Esophagus squamous epithelium (tissue), 5 donors: Measurements from ENCODE around the gene HERC3. TPM values are rescaled to one million over a fixed set of nuclear protein-coding genes. Genes with fewer than 3 reads are reported as not detected.

Experiments used
- DNase-seq: peaks from one replicate; lab custom pipeline; 2025; lab: John Stamatoyannopoulos, UW
- H3K27ac ChIP-seq, 4 donors: fragments of 200-600 bp; sonication (generic); one replicate each; pipeline ENCODE4 v1.5.1; 2016 to 2019; ENCODE audit warnings: mild to moderate bottlenecking in 1 of 4
- H3K27me3 ChIP-seq, 4 donors: fragments of 200-600 bp; sonication (generic); 1 replicate in 3 of 4; 2 replicates in 1 of 4; pipeline versions ENCODE4 v1.5.1 to v1.6.0; 2017 to 2021; ENCODE audit warnings: antibody characterized with exemption in 1 of 4
- H3K36me3 ChIP-seq, 3 donors: fragments of 200-600 bp; sonication (generic); one replicate each; pipeline ENCODE4 v1.5.1; 2016 to 2019
- H3K4me1 ChIP-seq, 3 donors: fragments of 200-600 bp; sonication (generic); one replicate each; pipeline ENCODE4 v1.5.1; 2017 to 2019
- H3K4me3 ChIP-seq, 4 donors: fragments of 200-600 bp; sonication (generic); 1 replicate in 3 of 4; 2 replicates in 1 of 4; pipeline ENCODE4 v1.5.1; 2016 to 2019; ENCODE audit warnings: mild to moderate bottlenecking in 2 of 4, moderate library complexity in 1 of 4
- H3K9me3 ChIP-seq, 3 donors: fragments of 200-600 bp; sonication (generic); one replicate each; pipeline ENCODE4 v1.5.1; 2016 to 2019
- POLR2A ChIP-seq, 4 donors: fragments of 450-650 bp; IDR thresholded peaks; one replicate each; pipeline ENCODE4 v1.6.1; 2017; ENCODE audit warnings: antibody characterized with exemption in 4 of 4, mild to moderate bottlenecking in 4 of 4, moderate library complexity in 3 of 4
- WGBS, 2 donors: methylation state at CpG; one replicate each; pipeline ENCODE4 v1.1.5; 2018; 5-methylcytosine and 5-hydroxymethylcytosine counted together
- intact Hi-C: fragments of 100-400 bp; cut with DNase I; formaldehyde crosslinking; loops from one replicate; pipeline ENCODE4 v1.15.0; 2022
- total RNA-seq, 4 donors: library from RNA; depleted of rRNA; stranded (reverse); fragments of >200 nt; gene quantifications; one replicate each; pipeline ENCODE4 v1.1.0, GENCODE V29; 2016
- TF ChIP-seq, protein P1 (sequence below), 6 experiments: fragments of 450-650 bp in 4 of 6; fragments of 200-600 bp in 2 of 6; sonication (generic) in 2 of 6; IDR thresholded peaks; one replicate each; pipeline ENCODE4 v1.5.1; 2016 to 2019; ENCODE audit warnings: antibody characterized with exemption in 6 of 6, mild to moderate bottlenecking in 4 of 6, moderate library complexity in 4 of 6
- donor health status: DM: yes; HTN: yes; CAD: no.

HERC3 gene
- total RNA-seq, 4 donors from 2014 or later: 19.1 to 41.1 (median 30.8) TPM

DNA sequence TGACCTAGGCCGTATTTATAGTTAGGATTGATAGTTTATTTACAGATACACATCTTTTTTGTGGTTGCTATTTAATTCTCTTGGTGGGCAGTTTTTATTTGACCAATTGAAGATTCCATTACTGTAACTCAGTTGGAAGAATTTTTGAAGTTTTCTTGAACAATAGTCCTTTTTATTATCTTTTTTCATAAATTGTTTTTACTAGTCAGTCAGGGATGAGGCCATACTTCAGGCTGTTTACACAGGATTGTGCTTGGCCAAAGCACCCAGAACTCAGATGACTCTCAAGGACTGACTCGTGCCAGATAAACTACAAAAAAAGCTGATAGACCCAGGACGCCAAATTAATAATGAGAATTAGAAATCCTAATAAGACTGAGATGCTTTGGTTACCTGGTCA is 7.0 kb downstream of the HERC3 start:
- intact Hi-C loops: no loop called here
- Histone ChIP-seq H3K9me3 (no peaks in the 10 kb centered on the region), H3K36me3 (peaks cover 0 to 41% (median 0%) of the 10 kb centered on the region in 3 donors), H3K4me3 (peak overlapping the region in 1 of 4 donors; percentile 17), H3K27me3 (no peaks in the 10 kb centered on the region), H3K27ac (peak overlapping the region; percentile 59 to 78 (median 68)), H3K4me1 (peaks cover 14 to 62% (median 18%) of the 10 kb centered on the region in 3 donors)
- DNase-seq: no peak
- 61 to 71% methylated on average over 3 of the region's 3 CpGs for WGBS, 2 donors
- TF ChIP-seq POLR2A (IDR thresholded peaks at IDR 0.05): no peak
- TF ChIP-seq, protein P1, sequence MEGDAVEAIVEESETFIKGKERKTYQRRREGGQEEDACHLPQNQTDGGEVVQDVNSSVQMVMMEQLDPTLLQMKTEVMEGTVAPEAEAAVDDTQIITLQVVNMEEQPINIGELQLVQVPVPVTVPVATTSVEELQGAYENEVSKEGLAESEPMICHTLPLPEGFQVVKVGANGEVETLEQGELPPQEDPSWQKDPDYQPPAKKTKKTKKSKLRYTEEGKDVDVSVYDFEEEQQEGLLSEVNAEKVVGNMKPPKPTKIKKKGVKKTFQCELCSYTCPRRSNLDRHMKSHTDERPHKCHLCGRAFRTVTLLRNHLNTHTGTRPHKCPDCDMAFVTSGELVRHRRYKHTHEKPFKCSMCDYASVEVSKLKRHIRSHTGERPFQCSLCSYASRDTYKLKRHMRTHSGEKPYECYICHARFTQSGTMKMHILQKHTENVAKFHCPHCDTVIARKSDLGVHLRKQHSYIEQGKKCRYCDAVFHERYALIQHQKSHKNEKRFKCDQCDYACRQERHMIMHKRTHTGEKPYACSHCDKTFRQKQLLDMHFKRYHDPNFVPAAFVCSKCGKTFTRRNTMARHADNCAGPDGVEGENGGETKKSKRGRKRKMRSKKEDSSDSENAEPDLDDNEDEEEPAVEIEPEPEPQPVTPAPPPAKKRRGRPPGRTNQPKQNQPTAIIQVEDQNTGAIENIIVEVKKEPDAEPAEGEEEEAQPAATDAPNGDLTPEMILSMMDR (IDR thresholded peaks at IDR 0.05): no peak

DNA sequence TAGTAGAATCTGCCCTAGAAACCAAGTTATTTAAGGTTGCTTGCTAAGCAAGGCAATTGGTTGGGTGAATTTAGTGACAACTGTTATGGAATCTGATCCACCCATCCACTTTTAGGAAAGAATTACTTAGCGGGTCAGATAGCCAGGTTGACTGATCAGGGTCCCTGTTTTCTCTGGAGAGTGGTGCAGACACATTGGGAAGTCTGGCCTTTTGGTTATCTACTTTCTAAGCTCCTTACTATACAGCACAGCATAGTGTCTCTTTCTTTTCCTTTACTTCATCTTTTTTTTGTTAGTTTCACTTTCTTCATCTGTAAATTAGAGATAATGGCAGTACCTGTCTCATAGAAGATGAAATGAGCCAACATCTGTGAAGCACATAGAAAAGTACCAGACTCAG is 7.4 kb downstream of the HERC3 start:
- Histone ChIP-seq H3K4me3 (peak overlapping the region in 1 of 4 donors; percentile 17), H3K27ac (peak overlapping the region; percentile 59 to 78 (median 68)), H3K27me3 (no peaks in the 10 kb centered on the region), H3K9me3 (no peaks in the 10 kb centered on the region), H3K36me3 (peaks cover 0 to 42% (median 0%) of the 10 kb centered on the region in 3 donors), H3K4me1 (peaks cover 14 to 58% (median 18%) of the 10 kb centered on the region in 3 donors)
- WGBS, 2 donors: 64 to 88% methylated on average over 1 of the region's 1 CpG
- intact Hi-C loops: no loop called here
- no peak for DNase-seq
- no peak for TF ChIP-seq POLR2A (IDR thresholded peaks at IDR 0.05)
- TF ChIP-seq, protein P1 (IDR thresholded peaks at IDR 0.05): no peak

DNA sequence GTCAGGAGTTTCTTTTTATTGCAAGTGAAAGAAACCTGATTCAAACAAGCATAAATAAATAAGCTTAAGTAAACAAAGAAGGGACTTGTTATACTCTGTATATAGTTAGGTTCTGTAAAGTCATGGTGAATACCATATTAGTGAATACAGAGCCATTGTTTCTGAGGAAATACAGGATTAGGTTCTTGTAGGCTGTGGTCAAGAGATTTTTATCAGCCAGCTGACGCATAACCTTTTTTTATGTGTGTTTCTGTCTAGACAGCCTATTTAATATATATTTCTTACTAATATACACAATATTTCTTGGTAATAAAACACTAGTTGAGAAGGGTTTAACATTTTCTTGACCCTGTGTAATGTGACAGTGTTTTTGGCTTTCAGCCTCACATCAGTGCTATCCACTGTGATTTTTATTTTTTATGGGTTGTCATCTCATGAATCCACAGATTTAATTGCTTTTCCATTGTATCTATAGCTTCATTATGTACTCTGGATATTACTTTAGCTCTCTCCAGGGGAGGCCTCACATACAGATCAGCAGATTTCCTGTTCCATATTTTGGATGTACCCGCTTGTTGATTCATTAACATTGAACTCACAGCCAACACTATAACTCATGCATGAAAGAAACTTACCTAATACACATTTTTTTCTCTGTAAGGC is 8.0 kb downstream of the HERC3 start:
- Histone ChIP-seq H3K27ac (peak overlapping the region; percentile 11 to 78 (median 64)), H3K4me3 (peak overlapping the region in 1 of 4 donors; percentile 17), H3K9me3 (no peaks in the 10 kb centered on the region), H3K4me1 (peaks cover 14 to 57% (median 18%) of the 10 kb centered on the region in 3 donors), H3K36me3 (peaks cover 0 to 42% (median 0%) of the 10 kb centered on the region in 3 donors), H3K27me3 (no peaks in the 10 kb centered on the region)
- DNase-seq: no peak
- intact Hi-C loops: no loop called here
- 40 to 51% methylated on average over 2 of the region's 2 CpGs for WGBS, 2 donors
- TF ChIP-seq POLR2A (IDR thresholded peaks at IDR 0.05): no peak
- TF ChIP-seq, protein P1 (IDR thresholded peaks at IDR 0.05): no peak

DNA sequence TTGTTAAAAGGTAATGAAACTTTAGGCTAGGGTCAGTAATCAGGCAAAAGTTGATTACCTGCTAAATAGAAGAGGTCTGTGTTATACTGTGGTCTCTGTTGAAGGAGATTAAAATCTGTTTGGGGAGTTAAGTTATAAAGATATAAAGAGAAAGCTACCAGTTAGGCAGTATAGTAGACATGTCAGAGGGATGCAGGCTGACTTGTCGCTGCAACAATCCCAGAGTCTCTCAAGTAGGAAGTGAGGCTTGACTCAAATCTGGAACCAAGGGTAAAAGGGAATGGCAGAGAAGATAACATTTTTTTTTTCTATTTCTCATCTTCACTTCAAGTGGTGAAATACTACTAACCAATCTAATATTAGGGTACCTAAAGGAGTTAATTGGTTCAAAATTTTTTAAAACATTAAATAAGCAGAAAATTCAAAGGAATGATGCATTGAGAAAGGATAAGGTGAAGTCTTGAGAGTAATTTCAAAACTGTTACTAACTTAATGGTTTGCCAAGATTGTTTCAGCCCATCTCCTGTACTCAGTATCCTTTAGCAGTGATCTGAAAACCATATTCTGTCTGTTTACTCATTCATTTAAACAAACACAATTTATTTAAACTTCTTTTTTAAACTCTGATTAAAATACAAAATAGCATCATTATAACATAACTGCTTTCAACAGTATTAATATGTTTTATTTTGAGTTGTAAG is 12.8 kb downstream of the HERC3 start:
- H3K27ac ChIP-seq: no peak overlapping the region
- no peak for DNase-seq
- H3K4me3 ChIP-seq: no peak overlapping the region
- H3K36me3 ChIP-seq: peaks cover 0 to 40% (median 8%) of the 10 kb centered on the region in 3 donors
- intact Hi-C loops: no loop called here
- H3K27me3 ChIP-seq: no peaks in the 10 kb centered on the region
- 75 to 81% methylated on average over 1 of the region's 1 CpG for WGBS, 2 donors
- H3K9me3 ChIP-seq: no peaks in the 10 kb centered on the region
- peaks cover 3 to 56% (median 23%) of the 10 kb centered on the region in 3 donors for H3K4me1 ChIP-seq
- TF ChIP-seq, protein P1 (IDR thresholded peaks at IDR 0.05): no peak
- TF ChIP-seq POLR2A (IDR thresholded peaks at IDR 0.05): no peak

DNA sequence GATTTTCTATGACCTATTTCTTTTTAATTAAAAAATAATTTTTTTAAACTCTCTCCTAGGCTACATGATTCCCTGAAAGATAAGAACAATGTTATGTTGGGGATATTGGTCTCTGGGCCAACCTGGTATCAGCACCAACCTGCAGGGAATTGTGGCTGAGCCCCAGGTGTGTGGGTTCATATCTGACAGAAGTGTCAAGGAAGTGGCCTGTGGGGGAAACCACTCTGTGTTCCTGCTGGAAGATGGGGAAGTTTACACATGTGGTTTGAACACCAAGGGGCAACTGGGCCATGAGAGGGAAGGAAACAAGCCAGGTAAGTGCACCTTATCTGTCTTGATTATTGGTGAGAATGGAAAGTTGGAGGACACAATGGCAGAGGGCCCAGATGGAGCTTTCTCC is 13.5 kb downstream of the HERC3 start:
- TF ChIP-seq, protein P1 (IDR thresholded peaks at IDR 0.05): no peak
- no peak for TF ChIP-seq POLR2A (IDR thresholded peaks at IDR 0.05)
- Histone ChIP-seq H3K4me3 (no peak overlapping the region), H3K36me3 (peaks cover 0 to 40% (median 8%) of the 10 kb centered on the region in 3 donors), H3K27me3 (no peaks in the 10 kb centered on the region), H3K9me3 (no peaks in the 10 kb centered on the region), H3K27ac (no peak overlapping the region), H3K4me1 (peaks cover 5 to 56% (median 26%) of the 10 kb centered on the region in 3 donors)
- intact Hi-C loops: no loop called here
- DNase-seq: no peak
